ENCODE results near the gene SRD5A3. TPM values are rescaled to one million over a fixed set of nuclear protein-coding genes. Genes with fewer than 3 reads are reported as not detected.
A peak's percentile ranks its signal among the peaks of the same experiment; 100 is the strongest.
"Not testable (repeated sequence)": the region's sequence is repeated elsewhere in the genome, so short reads cannot be mapped to it uniquely, and the experiment has no call there.

SRD5A3 gene
- total RNA-seq, 1 donor from 2014 or later = 6.8 TPM

- TF ChIP-seq, protein P1, sequence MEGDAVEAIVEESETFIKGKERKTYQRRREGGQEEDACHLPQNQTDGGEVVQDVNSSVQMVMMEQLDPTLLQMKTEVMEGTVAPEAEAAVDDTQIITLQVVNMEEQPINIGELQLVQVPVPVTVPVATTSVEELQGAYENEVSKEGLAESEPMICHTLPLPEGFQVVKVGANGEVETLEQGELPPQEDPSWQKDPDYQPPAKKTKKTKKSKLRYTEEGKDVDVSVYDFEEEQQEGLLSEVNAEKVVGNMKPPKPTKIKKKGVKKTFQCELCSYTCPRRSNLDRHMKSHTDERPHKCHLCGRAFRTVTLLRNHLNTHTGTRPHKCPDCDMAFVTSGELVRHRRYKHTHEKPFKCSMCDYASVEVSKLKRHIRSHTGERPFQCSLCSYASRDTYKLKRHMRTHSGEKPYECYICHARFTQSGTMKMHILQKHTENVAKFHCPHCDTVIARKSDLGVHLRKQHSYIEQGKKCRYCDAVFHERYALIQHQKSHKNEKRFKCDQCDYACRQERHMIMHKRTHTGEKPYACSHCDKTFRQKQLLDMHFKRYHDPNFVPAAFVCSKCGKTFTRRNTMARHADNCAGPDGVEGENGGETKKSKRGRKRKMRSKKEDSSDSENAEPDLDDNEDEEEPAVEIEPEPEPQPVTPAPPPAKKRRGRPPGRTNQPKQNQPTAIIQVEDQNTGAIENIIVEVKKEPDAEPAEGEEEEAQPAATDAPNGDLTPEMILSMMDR (IDR thresholded peaks at IDR 0.05; ENCODE audit: borderline replicate concordance) = no peak
- peak overlapping the region; percentile 80 for H3K27ac ChIP-seq (replicated peaks)
- H3K27me3 ChIP-seq (ENCODE audit: low read depth) = no peaks in the 10 kb centered on the region
- DNase-seq = no peak
- peaks cover 21% of the 10 kb centered on the region for H3K4me1 ChIP-seq
- H3K4me3 ChIP-seq = no peak overlapping the region
- intact Hi-C loops (cut with micrococcal nuclease) = no loop called here
- no peaks in the 10 kb centered on the region for H3K9me3 ChIP-seq (replicated peaks)
- H3K36me3 ChIP-seq = peaks cover 4% of the 10 kb centered on the region
Measured at GRCh38 chr4:55359397-55359916, 13.4 kb downstream of the SRD5A3 start.

DNA sequence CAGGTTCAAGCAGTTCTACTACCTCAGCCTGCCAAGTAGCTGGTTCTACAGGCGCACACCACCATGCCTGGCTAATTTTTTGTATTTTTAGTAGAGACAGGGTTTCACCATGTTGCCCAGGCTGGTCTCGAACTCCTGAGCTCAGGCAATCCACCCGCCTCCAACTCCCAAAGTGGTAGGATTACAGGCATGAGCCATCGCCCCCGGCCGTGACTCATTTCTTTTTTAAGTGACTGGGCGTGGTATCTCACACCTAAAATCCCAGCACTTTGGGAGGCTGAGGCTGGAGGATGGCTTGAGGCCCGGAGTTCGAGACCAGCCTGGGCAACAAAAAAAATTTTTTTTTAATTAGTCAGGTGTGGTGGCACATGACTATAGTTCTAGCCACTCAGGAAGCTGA is 16.9 kb downstream of the SRD5A3 start:
- Histone ChIP-seq H3K36me3 (peaks cover 19% of the 10 kb centered on the region), H3K4me1 (peaks cover 35% of the 10 kb centered on the region)
- H3K4me3 ChIP-seq; DNase-seq; H3K27ac ChIP-seq (replicated peaks); H3K9me3 ChIP-seq (replicated peaks); H3K27me3 ChIP-seq (ENCODE audit: low read depth); intact Hi-C loops (cut with micrococcal nuclease): not testable (repeated sequence)

DNA sequence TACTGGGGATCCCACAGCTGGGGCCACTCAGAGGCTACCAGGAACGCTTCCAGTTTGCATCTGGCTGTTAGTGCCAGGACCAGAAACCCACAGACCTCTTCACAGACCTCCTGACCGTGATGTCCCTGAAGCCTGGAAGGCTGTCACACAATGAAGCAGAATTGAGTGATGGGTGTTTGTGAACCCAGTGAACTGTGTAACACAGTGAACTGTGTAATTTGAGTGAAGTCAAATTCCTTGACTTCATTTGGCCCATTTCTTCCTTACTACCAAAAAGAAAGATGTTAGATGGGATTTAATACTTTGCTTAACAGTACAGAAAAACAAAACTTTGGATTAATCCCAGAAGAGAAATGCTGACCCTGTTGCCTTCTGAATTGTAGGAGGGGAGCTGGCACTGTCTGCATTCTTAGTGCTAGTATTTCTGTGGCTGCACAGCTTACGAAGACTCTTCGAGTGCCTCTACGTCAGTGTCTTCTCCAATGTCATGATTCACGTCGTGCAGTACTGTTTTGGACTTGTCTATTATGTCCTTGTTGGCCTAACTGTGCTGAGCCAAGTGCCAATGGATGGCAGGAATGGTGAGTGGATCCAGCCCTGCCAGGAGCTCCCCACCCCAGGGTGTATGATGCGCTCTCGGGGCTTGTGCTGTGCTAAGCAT is 17.8 kb downstream of the SRD5A3 start:
- H3K4me1 ChIP-seq = peaks cover 27% of the 10 kb centered on the region
- no peak overlapping the region for H3K4me3 ChIP-seq
- TF ChIP-seq, protein P1 (IDR thresholded peaks at IDR 0.05; ENCODE audit: borderline replicate concordance) = no peak
- intact Hi-C loops (cut with micrococcal nuclease) = no loop called here
- peaks cover 24% of the 10 kb centered on the region for H3K36me3 ChIP-seq
- H3K27me3 ChIP-seq (ENCODE audit: low read depth) = no peaks in the 10 kb centered on the region
- DNase-seq = no peak
- H3K27ac ChIP-seq (replicated peaks) = peak overlapping the region; percentile 28
- no peaks in the 10 kb centered on the region for H3K9me3 ChIP-seq (replicated peaks)

GRCh38 chr4:55364691-55365344 is 18.8 kb downstream of the SRD5A3 start:
- DNase-seq = no peak
- intact Hi-C loops (cut with micrococcal nuclease) = no loop called here
- peaks cover 34% of the 10 kb centered on the region for H3K36me3 ChIP-seq

GRCh38 chr4:55365345-55365728 is 19.3 kb downstream of the SRD5A3 start:
- Histone ChIP-seq H3K9me3 (replicated peaks) (no peaks in the 10 kb centered on the region), H3K36me3 (peaks cover 35% of the 10 kb centered on the region), H3K4me1 (peaks cover 13% of the 10 kb centered on the region), H3K27ac (replicated peaks) (peak overlapping the region; percentile 72), H3K27me3 (ENCODE audit: low read depth) (no peaks in the 10 kb centered on the region), H3K4me3 (no peak overlapping the region)
- TF ChIP-seq, protein P1 (IDR thresholded peaks at IDR 0.05; ENCODE audit: borderline replicate concordance) = no peak
- intact Hi-C loops (cut with micrococcal nuclease) = no loop called here
- no peak for DNase-seq

More at GRCh38 chr4:55364691-55365344, 18.8 kb downstream of the SRD5A3 start:
- no peak overlapping the region for H3K4me3 ChIP-seq
- TF ChIP-seq, protein P1 (IDR thresholded peaks at IDR 0.05; ENCODE audit: borderline replicate concordance) = no peak
- H3K4me1 ChIP-seq = peaks cover 17% of the 10 kb centered on the region
- no peaks in the 10 kb centered on the region for H3K9me3 ChIP-seq (replicated peaks)
- no peaks in the 10 kb centered on the region for H3K27me3 ChIP-seq (ENCODE audit: low read depth)
- peak overlapping the region; percentile 72 for H3K27ac ChIP-seq (replicated peaks)

DNA sequence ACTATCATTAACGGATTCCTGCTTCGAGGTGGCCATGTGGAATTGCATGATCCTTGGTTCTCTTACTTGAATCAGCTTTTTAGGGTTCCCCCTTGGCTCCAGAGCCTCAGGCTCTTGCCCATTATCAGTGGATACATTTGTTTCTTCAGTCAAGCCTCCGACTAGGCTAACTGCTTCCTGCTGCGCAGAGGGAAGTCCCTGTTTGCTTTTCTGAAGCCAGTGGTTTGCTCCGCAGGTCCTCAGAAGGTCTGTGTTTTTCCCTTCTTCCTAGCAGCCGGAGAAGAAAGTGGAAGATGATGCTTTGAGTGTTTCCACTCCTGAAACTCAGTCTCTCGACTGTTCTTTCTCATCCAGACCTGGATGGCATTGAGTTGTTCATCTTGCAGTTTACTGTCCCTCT is 20.6 kb downstream of the SRD5A3 start:
- H3K4me1 ChIP-seq = peaks cover 13% of the 10 kb centered on the region
- DNase-seq = no peak
- H3K4me3 ChIP-seq = no peak overlapping the region
- TF ChIP-seq, protein P1 (IDR thresholded peaks at IDR 0.05; ENCODE audit: borderline replicate concordance) = no peak
- H3K27me3 ChIP-seq (ENCODE audit: low read depth) = no peaks in the 10 kb centered on the region
- no peak overlapping the region for H3K27ac ChIP-seq (replicated peaks)
- intact Hi-C loops (cut with micrococcal nuclease) = no loop called here
- H3K36me3 ChIP-seq = peaks cover 35% of the 10 kb centered on the region
- no peaks in the 10 kb centered on the region for H3K9me3 ChIP-seq (replicated peaks)

Measured in left ventricle myocardium inferior (tissue), 1 donor.